AG04450 (cell line): ENCODE measurements around the gene MPZL1. TPM values are rescaled to one million over a fixed set of nuclear protein-coding genes. Genes with fewer than 3 reads are reported as not detected.
"Not testable (repeated sequence)": the region's sequence is repeated elsewhere in the genome, so short reads cannot be mapped to it uniquely, and the experiment has no call there.

Experiments used
- CTCF ChIA-PET: fragments of 300-600, 350-600 bp; formaldehyde crosslinking; extraction: SDS; loops from one replicate; lab custom pipeline; 2022; ENCODE audit warnings: antibody characterized with exemption, inconsistent platforms; lab: Charles Lee
- POLR2A ChIA-PET: fragments of 350-600 bp; formaldehyde crosslinking; extraction: SDS; loops from one replicate; lab custom pipeline; 2021; ENCODE audit warnings: antibody characterized with exemption, inconsistent platforms; lab: Yijun Ruan, JAX
- DNase-seq: peaks from one replicate; pipeline ENCODE4 v3.0.0-alpha.2; 2011; ENCODE audit warnings: low read depth, low spot score
- H3K27ac ChIP-seq: one replicate; pipeline ENCODE4 v1.5.1; 2012; ENCODE audit warnings: low read depth, low read length, control low read depth
- H3K27me3 ChIP-seq: one replicate; pipeline ENCODE4 v1.6.0; 2012; ENCODE audit warnings: low read length; ENCODE audit not compliant: control insufficient read depth, insufficient read depth
- H3K4me3 ChIP-seq: 2 replicates; pipeline ENCODE4 v1.5.1; 2011; ENCODE audit warnings: mild to moderate bottlenecking, low read depth, low read length, control low read depth
- H3K9me3 ChIP-seq: 2 replicates; pipeline ENCODE4 v1.5.1; 2012; ENCODE audit warnings: low read length; ENCODE audit not compliant: control insufficient read depth, insufficient read depth
- CTCF ChIP-seq: IDR thresholded peaks from 2 replicates; pipeline ENCODE4 v1.5.1; 2011; ENCODE audit warnings: low read depth, low read length, control low read depth, inconsistent platforms
- polyA plus RNA-seq: library from polyadenylated mRNA; depleted of rRNA; stranded (reverse); fragments of >200 nt; gene quantifications from 2 replicates; pipeline ENCODE4 v1.2.3, GENCODE V29; 2011

MPZL1 gene
- polyA plus RNA-seq, 1 experiment, result 198 TPM

- no peak overlapping the region for H3K27ac ChIP-seq
- ChIA-PET POLR2A (no interaction called here), CTCF (no interaction called here)
- no peaks in the 10 kb centered on the region; the same call in 1 of the 2 replicates for H3K9me3 ChIP-seq
- DNase-seq, result no peak
- H3K27me3 ChIP-seq, result no peaks in the 10 kb centered on the region
- no peak for TF ChIP-seq CTCF
- H3K4me3 ChIP-seq, result no peak overlapping the region
Measured at GRCh38 chr1:167738158-167738557, 16.4 kb downstream of the MPZL1 start.

- no peak for DNase-seq
- no peak for TF ChIP-seq CTCF
- ChIA-PET POLR2A (no interaction called here), CTCF (interaction anchor here (0.6 to 3.2 kb wide), 4 partner anchors 25 to 517 kb away, joined by 3 to 12 read pairs (median 5); no protein-coding TSS in a partner anchor)
- no peaks in the 10 kb centered on the region for H3K27me3 ChIP-seq
- no peaks in the 10 kb centered on the region; the same call in 1 of the 2 replicates for H3K9me3 ChIP-seq
- H3K27ac ChIP-seq, result no peak overlapping the region
- H3K4me3 ChIP-seq, result no peak overlapping the region
Measured at GRCh38 chr1:167739752-167740151, 18.0 kb downstream of the MPZL1 start.

DNA sequence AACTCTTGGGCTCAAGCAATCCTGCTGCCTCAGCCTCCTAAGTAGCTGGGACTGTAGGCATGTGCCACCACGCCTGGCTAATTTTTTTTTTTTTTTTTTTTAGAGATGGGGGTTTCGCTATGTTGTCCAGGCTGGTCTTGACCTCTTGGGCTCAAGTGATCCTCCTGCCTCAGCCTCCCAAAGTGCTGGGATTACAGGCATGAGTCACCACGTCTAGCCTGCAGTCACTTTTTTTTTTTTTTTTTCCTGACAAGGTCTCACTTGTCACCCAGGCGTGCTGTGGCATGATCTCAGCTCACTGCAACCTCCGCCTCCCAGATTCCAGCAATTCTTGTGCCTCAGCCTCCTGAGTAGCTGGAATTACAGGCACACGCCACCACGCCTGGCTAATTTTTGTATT lies 19.3 kb downstream of the MPZL1 start:
- H3K4me3 ChIP-seq, H3K9me3 ChIP-seq, H3K27me3 ChIP-seq, POLR2A ChIA-PET, H3K27ac ChIP-seq, DNase-seq: not testable (repeated sequence)
- CTCF ChIA-PET, result interaction anchor here (0.7 to 3.2 kb wide), 2 partner anchors 26 to 81 kb away, joined by 5 to 12 read pairs; no protein-coding TSS in a partner anchor

DNA sequence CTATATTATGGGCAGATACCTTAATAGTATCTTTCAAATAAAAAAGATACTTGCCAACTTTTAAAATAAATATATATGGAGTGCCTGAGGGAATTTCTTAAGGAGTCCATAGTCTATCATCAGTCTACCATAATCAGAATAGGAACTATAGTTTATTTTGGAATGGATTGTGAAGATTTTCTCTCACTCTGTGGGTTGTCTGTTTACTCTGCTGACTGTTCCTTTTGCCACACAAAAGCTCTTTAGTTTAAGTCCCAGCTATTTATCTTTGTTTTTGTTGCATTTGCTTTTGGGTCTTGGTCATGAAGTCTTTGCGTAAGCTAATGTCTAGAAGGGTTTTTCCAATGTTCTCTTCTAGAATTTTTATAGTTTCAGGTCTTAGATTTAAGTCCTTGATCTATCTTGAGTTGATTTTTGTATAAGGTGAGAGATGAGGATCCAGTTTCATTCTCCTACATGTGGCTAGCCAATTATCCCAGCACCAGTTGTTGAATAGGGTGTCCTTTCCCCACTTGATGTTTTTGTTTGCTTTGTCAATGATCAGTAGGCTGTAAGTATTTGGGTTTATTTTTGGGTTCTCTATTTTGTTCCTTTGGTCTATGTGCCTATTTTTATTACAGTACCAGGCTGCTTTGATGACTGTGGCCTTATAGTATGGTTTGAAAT lies 20.7 kb downstream of the MPZL1 start:
- H3K9me3 ChIP-seq, DNase-seq, H3K27me3 ChIP-seq, H3K4me3 ChIP-seq, H3K27ac ChIP-seq, CTCF ChIA-PET: not testable (repeated sequence)
- POLR2A ChIA-PET, result interaction anchor here (0.6 kb wide), 1 partner anchor 48 kb away, joined by 6 read pairs; no protein-coding TSS in a partner anchor

GRCh38 chr1:167744901-167745300 lies 23.1 kb downstream of the MPZL1 start:
- no peak for DNase-seq
- no peak overlapping the region for H3K4me3 ChIP-seq
- CTCF ChIA-PET, result interaction anchor here (0.9 to 1.0 kb wide), 2 partner anchors 58 to 337 kb away, joined by 3 read pairs; no protein-coding TSS in a partner anchor
- TF ChIP-seq CTCF, result no peak
- no peaks in the 10 kb centered on the region for H3K27me3 ChIP-seq
- H3K27ac ChIP-seq, result no peak overlapping the region
- no peaks in the 10 kb centered on the region for H3K9me3 ChIP-seq
- POLR2A ChIA-PET, result no interaction called here

DNA sequence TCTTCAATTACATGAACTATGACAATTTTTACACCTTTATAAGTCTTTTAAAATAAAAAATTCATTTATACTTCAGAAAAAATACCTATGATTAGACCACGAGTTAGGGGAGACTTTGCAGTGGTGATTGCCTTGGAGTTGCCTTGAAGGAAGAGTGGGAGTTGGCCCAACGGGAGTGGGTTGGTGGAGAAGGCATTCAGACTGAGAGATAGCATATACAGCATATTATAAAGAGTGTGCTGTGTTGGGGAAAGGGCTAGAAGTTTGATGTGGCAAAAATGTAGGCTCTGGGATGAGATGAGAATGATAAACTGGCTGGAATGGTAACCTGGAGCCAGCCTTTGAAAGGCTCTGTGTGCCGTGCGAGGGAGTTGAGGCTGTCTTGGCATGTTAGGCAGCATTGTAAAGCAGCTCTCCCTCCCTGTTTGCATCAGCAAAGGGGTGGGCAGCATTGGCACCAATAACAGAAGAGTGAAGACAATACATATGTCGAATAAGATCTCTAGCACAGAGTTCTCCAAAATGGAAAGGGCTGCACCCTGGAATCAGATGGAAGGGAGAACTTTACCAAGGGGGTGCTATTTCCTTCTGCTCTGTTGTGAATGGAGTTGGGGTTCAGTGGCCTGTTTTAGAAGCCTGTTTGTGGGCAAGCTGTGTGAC lies 24.4 kb downstream of the MPZL1 start:
- H3K9me3 ChIP-seq, result no peaks in the 10 kb centered on the region
- H3K27ac ChIP-seq, result no peak overlapping the region
- TF ChIP-seq CTCF, result no peak
- H3K27me3 ChIP-seq, result no peaks in the 10 kb centered on the region
- ChIA-PET CTCF (interaction anchor here (0.9 kb wide), 1 partner anchor 56 kb away, joined by 3 read pairs; no protein-coding TSS in a partner anchor), POLR2A (no interaction called here)
- DNase-seq, result no peak
- no peak overlapping the region for H3K4me3 ChIP-seq
